Left lung (tissue), 10 donors: ENCODE results near the gene ASZ1. TPM values are rescaled to one million over a fixed set of nuclear protein-coding genes. Genes with fewer than 3 reads are reported as not detected.
A peak's percentile ranks its signal among the peaks of the same experiment; 100 is the strongest.

Source experiments
- ATAC-seq: fragments of 200-7000 bp; cut with Tn5 transposase; one replicate; pipeline ENCODE4 v1.9.1; 2020; ENCODE audit warnings: moderate library complexity
- DNase-seq, 4 donors: peaks; one replicate each; pipeline ENCODE4 v3.0.0-alpha.2; 2013 to 2020
- H3K27ac ChIP-seq, 2 donors: fragments of 200-600 bp; sonication (generic) in 1 of 2; one replicate each; pipeline versions ENCODE4 v1.5.0 to v1.8.0; 2020 to 2021
- H3K27me3 ChIP-seq, 2 donors: fragments of 200-600 bp; sonication (generic) in 1 of 2; one replicate each; pipeline versions ENCODE4 v1.5.0 to v1.8.0; 2020 to 2021
- H3K36me3 ChIP-seq, 2 donors: fragments of 200-600 bp; sonication (generic) in 1 of 2; one replicate each; pipeline versions ENCODE4 v1.5.0 to v1.8.0; 2020 to 2021
- H3K4me1 ChIP-seq, 2 donors: fragments of 200-600 bp; one replicate each; pipeline ENCODE4 v1.8.0; 2021
- H3K4me3 ChIP-seq, 2 donors: fragments of 200-600 bp; sonication (generic) in 1 of 2; one replicate each; pipeline versions ENCODE4 v1.5.0 to v1.8.0; 2020 to 2021; ENCODE audit warnings: mild to moderate bottlenecking in 1 of 2
- H3K9me3 ChIP-seq, 2 donors: fragments of 200-600 bp; sonication (generic) in 1 of 2; one replicate each; pipeline versions ENCODE4 v1.5.0 to v1.8.0; 2020 to 2021
- CTCF ChIP-seq, 2 donors: fragments of 200-600 bp; sonication (generic) in 1 of 2; IDR thresholded peaks; one replicate each; pipeline versions ENCODE4 v1.5.0 to v1.8.0; 2021; ENCODE audit warnings: antibody characterized with exemption in 2 of 2
- intact Hi-C, 2 donors: fragments of 100-400 bp; cut with DNase I; formaldehyde crosslinking; loops; one replicate each; pipeline versions ENCODE4 v1.11.2 to v1.14.2; 2022
- polyA plus RNA-seq, 6 donors: library from polyadenylated mRNA; unstranded; fragments of 120-200 nt; gene quantifications; one replicate each; pipeline ENCODE4 v1.2.1, GENCODE V29; 2013; ENCODE audit not compliant: insufficient read length in 6 of 6
- total RNA-seq, 2 donors: library from RNA; stranded (reverse); fragmentation: NEBNext Ultra II Directional; extraction: Animal tissue kit (Norgen Biotek cat#: 25700); gene quantifications; one replicate each; pipeline ENCODE4 v1.2.1, GENCODE V29; 2021
- donor health status: DM: no; HTN: yes; CAD: no.
- donor health status: DM: no; HTN: no; CAD: no.

The ASZ1 gene
- total and polyA plus RNA-seq, 8 donors: 0.39 to 1.4 (median 1.0) TPM; not detected in 1

- Histone ChIP-seq H3K4me3 (no peak overlapping the region), H3K27ac (no peak overlapping the region), H3K36me3 (no peaks in the 10 kb centered on the region), H3K9me3 (peaks cover 0 to 11% of the 10 kb centered on the region in 2 donors), H3K4me1 (peaks cover 0 to 6% of the 10 kb centered on the region in 2 donors), H3K27me3 (no peaks in the 10 kb centered on the region)
- DNase-seq (no peak), ATAC-seq (no peak)
- TF ChIP-seq CTCF (IDR thresholded peaks at IDR 0.05): no peak
- intact Hi-C loops: loop anchor here in 1 of 2 donors (10.0 kb wide), 1 partner anchor 185 kb away; no protein-coding TSS in a partner anchor
These were observed 37.4 kb downstream of the ASZ1 start for GRCh38 chr7:117389871-117390270.

DNA sequence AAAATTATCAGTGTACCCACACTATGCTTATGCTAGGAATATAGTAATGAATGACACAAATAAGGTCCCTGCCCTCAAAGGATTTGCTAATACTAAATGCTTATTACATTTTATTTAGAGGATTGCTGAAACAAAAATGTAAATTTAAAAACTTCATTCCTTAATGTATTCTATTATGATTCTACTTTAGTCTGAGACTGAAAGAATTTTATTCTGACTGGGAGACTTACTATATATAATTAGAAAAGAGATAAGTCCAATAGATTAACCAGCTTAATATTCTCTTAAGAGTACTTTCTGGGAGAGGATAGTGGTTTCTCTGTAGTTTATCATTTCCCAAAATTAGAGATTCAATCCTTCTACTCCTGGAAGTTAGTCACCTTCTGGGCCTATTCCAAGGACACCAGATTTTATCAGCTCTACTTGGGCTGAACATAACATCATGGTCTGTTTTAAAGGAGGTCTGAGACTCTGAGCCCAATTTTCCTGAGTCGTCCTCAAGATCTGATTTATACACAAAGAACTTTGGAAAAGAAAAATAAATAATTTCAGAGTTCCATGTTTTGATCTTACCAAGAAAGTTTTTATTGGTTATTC, 41.1 kb downstream of the ASZ1 start:
- TF ChIP-seq CTCF (IDR thresholded peaks at IDR 0.05): no peak
- no peak for ATAC-seq
- Histone ChIP-seq H3K9me3 (peaks cover 0 to 11% of the 10 kb centered on the region in 2 donors), H3K27ac (no peak overlapping the region), H3K27me3 (no peaks in the 10 kb centered on the region), H3K4me1 (peaks cover 0 to 6% of the 10 kb centered on the region in 2 donors), H3K36me3 (no peaks in the 10 kb centered on the region), H3K4me3 (no peak overlapping the region)
- DNase-seq: no peak
- intact Hi-C loops: loop anchor here in 1 of 2 donors (10.0 kb wide), 1 partner anchor 181 kb away; no protein-coding TSS in a partner anchor

DNA sequence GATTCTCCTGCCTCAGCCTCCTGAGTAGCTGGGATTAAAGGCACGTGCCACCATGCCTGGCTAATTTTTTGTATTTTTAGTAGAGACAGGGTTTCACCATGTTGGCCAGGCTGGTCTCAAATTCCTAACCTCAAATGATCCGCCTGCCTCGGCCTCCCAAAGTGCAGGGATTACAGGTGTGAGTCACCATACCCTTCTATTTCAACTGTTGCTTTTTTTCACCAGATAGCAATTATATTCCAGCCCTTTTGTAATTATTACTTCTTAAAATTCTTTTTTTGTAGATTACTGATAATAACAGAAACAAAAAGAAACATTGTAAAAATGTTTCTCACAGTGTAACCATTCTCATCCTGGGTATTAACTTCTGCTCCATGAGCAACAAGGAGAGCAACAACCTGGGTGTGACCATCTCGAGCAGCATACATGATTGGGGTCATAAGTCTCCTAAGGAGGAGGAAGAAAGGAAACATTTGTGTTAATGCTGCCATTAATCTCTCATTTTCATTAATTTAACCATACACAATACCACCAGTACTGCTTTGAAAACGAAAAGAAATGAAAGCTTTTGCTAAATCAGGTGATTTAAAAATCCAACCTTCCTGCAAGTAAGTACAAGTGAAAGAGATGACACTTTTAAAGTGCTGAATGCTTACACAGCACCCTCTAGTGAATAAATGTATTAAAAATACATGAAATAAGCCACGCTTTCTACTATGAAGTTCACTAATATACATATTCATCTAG, 41.8 kb downstream of the ASZ1 start:
- Histone ChIP-seq H3K4me3 (no peak overlapping the region), H3K27ac (peak overlapping the region in 1 of 2 donors; percentile 5), H3K9me3 (peaks cover 0 to 11% of the 10 kb centered on the region in 2 donors), H3K36me3 (no peaks in the 10 kb centered on the region), H3K4me1 (peaks cover 0 to 6% of the 10 kb centered on the region in 2 donors), H3K27me3 (no peaks in the 10 kb centered on the region)
- ATAC-seq (peak; percentile 88), DNase-seq (no peak)
- intact Hi-C loops: loop anchor here in 1 of 2 donors (10.0 kb wide), 1 partner anchor 181 kb away; no protein-coding TSS in a partner anchor
- TF ChIP-seq CTCF (IDR thresholded peaks at IDR 0.05): peak in 1 of 2 donors; percentile 34

DNA sequence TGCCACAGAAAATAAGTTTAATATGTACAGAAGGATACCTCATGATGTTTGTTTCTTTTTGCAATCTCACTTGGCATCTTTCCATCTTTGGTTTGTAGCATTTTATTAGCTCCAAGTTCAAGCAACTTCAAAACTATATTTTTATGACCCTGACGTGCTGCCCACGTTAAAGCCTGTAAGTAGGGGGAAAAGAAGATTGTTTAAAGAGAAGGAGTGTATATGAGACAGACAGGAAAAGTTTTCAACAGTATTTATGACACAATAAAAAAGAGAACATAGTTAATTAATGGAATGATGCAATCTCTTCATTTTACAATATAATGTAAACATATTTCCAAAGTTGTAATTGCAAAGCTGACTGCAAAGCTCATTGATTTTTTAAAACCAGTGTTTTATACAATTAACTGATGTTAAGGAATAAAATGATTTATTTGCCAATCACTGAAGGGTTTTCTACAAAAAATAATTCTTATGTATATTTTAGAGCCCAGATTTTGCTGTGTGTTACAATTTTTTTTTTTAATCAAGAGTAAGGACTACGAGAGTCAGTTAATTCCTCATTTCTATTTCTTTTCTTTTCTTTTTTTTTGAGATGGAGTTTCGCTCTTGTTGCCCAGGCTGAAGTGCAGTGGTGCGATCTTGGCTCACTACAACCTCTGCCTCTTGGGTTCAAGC, 42.5 kb downstream of the ASZ1 start:
- Histone ChIP-seq H3K4me1 (peaks cover 0 to 6% of the 10 kb centered on the region in 2 donors), H3K27me3 (no peaks in the 10 kb centered on the region), H3K9me3 (peaks cover 0 to 7% of the 10 kb centered on the region in 2 donors), H3K27ac (peak overlapping the region in 1 of 2 donors; percentile 5), H3K4me3 (no peak overlapping the region), H3K36me3 (no peaks in the 10 kb centered on the region)
- ATAC-seq: no peak
- intact Hi-C loops: loop anchor here in 1 of 2 donors (10.0 kb wide), 1 partner anchor 180 kb away; no protein-coding TSS in a partner anchor
- DNase-seq: peak in 1 of 4 donors; percentile 38
- no peak for TF ChIP-seq CTCF (IDR thresholded peaks at IDR 0.05)
